Measurements from ENCODE around the gene ABHD12. TPM values are rescaled to one million over a fixed set of nuclear protein-coding genes. Genes with fewer than 3 reads are reported as not detected.
A peak's percentile ranks its signal among the peaks of the same experiment; 100 is the strongest.

The ABHD12 gene
- total RNA-seq, 4 donors from 2014 or later, result 41.6 to 75.8 (median 52.3) TPM

DNA sequence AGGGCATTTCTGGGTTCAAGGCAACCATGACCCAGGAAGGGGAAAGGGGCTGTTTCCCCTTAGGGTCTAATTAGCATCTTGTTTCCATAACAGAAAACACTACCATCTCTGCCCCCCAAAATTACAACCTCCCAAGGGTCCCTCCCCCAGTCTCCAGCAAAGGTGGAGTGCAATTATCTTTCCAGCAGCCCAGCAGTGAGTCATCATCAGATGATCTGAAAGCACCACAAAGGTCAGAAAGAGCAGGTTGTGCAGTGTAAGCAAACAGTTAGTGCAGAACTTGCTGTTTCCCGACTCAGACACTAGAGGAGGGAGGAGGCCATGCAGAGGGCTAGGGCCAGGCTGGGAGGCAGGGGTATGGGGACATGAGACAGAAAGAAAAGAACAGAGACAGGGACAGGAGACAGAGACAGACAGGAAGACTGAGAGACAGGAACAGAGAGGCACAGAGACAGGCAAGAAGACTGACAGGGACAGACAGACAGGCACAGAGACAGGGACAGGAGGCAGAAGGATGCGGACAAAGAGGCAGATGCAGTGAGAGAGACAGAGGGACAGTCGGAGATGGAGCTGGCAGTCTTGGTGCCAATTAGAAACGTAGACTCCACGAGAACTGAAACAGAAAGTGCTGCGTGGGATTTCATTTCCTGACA, 80.2 kb downstream of the ABHD12 start:
- 17% methylated on average over 6 of the region's 6 CpGs for WGBS
- H3K27me3 ChIP-seq, result no peaks in the 10 kb centered on the region
- DNase-seq (ENCODE audit: low spot score in 2 of 2), result peak; percentile 77 to 79
- peak overlapping the region; percentile 26 for H3K4me3 ChIP-seq
- TF ChIP-seq POLR2AphosphoS5 (IDR thresholded peaks at IDR 0.05) (no peak), POLR2A (IDR thresholded peaks at IDR 0.05) (peak in 1 of 2 donors; percentile 16), EP300 (IDR thresholded peaks at IDR 0.05) (no peak)
- TF ChIP-seq, protein P1, sequence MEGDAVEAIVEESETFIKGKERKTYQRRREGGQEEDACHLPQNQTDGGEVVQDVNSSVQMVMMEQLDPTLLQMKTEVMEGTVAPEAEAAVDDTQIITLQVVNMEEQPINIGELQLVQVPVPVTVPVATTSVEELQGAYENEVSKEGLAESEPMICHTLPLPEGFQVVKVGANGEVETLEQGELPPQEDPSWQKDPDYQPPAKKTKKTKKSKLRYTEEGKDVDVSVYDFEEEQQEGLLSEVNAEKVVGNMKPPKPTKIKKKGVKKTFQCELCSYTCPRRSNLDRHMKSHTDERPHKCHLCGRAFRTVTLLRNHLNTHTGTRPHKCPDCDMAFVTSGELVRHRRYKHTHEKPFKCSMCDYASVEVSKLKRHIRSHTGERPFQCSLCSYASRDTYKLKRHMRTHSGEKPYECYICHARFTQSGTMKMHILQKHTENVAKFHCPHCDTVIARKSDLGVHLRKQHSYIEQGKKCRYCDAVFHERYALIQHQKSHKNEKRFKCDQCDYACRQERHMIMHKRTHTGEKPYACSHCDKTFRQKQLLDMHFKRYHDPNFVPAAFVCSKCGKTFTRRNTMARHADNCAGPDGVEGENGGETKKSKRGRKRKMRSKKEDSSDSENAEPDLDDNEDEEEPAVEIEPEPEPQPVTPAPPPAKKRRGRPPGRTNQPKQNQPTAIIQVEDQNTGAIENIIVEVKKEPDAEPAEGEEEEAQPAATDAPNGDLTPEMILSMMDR (IDR thresholded peaks at IDR 0.05), result peak; percentile 3 to 39
- peaks cover 28% of the 10 kb centered on the region for H3K4me1 ChIP-seq
- no peaks in the 10 kb centered on the region for H3K9me3 ChIP-seq
- peak overlapping the region; percentile 86 for H3K27ac ChIP-seq
- H3K36me3 ChIP-seq, result peaks cover 37% of the 10 kb centered on the region

- H3K4me1 ChIP-seq, result peaks cover 28% of the 10 kb centered on the region
- peak overlapping the region; percentile 86 for H3K27ac ChIP-seq
- peak; percentile 77 to 80 for DNase-seq (ENCODE audit: low spot score in 2 of 2)
- peaks cover 31% of the 10 kb centered on the region for H3K36me3 ChIP-seq
- H3K4me3 ChIP-seq, result peak overlapping the region; percentile 26
- 33% methylated on average over 6 of the region's 18 CpGs for WGBS
- no peaks in the 10 kb centered on the region for H3K9me3 ChIP-seq
- TF ChIP-seq POLR2A (IDR thresholded peaks at IDR 0.05) (no peak), EP300 (IDR thresholded peaks at IDR 0.05) (no peak), POLR2AphosphoS5 (IDR thresholded peaks at IDR 0.05) (no peak)
- TF ChIP-seq, protein P1 (IDR thresholded peaks at IDR 0.05), result no peak
- H3K27me3 ChIP-seq, result no peaks in the 10 kb centered on the region
Measured at GRCh38 chr20:25309395-25310267, 81.0 kb downstream of the ABHD12 start.

DNA sequence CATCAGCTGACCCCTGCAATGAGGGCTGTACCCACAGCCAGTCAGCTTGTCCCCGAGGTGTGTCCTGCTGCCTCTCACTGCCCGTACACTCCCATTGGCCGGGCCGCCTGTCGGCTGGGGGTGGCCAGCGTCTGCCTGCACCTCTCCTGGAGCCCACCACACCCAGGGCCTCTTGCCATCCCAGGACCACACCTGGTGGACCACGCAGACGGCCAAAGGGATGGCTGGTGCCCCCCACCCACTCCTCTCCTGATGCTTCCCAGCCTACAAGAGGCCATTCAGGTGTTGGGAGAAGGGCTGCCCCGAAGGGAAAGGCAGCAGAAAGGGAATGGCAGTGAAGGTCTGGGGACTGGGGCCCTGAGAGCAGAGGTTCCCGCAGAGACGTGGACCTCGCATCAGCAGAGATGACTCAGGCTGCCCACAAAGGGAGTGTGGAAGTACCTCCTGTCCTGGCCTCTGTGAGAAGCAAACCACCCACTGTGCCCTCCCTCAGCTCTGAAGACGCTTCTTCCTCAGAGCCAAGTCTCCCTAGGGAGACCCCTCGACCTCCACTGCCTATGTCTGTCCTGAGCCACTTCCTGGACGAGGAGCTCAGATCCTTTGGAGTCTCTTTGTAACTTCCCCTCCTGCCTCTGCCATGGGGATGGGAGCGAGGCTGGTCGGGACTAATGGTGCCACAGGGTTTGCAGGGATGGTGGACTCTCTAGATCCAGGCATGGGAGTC, 81.8 kb downstream of the ABHD12 start:
- peaks cover 28% of the 10 kb centered on the region for H3K4me1 ChIP-seq
- peak overlapping the region; percentile 86 for H3K27ac ChIP-seq
- DNase-seq (ENCODE audit: low spot score in 2 of 2), result peak; percentile 66 to 76
- no peak overlapping the region for H3K4me3 ChIP-seq
- H3K27me3 ChIP-seq, result no peaks in the 10 kb centered on the region
- H3K9me3 ChIP-seq, result no peaks in the 10 kb centered on the region
- peaks cover 30% of the 10 kb centered on the region for H3K36me3 ChIP-seq
- WGBS, result 84% methylated on average over 8 of the region's 17 CpGs
- TF ChIP-seq POLR2A (IDR thresholded peaks at IDR 0.05) (no peak), POLR2AphosphoS5 (IDR thresholded peaks at IDR 0.05) (no peak), EP300 (IDR thresholded peaks at IDR 0.05) (no peak)
- TF ChIP-seq, protein P1 (IDR thresholded peaks at IDR 0.05), result no peak

DNA sequence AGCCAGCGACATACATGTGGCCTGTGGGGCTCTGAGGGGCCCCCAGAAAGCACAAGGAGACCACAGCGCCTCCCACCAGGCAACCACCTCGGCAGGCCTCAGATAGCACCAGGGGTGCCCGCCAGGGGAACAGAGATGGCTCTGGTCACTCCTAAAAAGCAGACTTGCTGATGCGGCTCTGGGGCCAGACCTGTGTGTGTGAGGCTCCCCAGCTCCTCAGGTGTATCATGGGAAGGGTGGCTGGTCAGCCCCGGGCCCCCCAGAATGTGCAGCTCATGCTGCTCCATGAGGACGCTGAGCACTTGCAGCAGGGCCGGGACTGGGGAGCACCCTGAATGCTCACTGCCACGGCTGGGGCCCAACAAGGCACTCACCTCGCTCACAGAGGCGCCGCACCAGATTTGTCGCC, 82.5 kb downstream of the ABHD12 start:
- peaks cover 35% of the 10 kb centered on the region for H3K36me3 ChIP-seq
- 89% methylated on average over 11 of the region's 13 CpGs for WGBS
- no peaks in the 10 kb centered on the region for H3K9me3 ChIP-seq
- peaks cover 28% of the 10 kb centered on the region for H3K4me1 ChIP-seq
- peak in 1 of 2 donors; percentile 57 for DNase-seq (ENCODE audit: low spot score in 2 of 2)
- no peak overlapping the region for H3K27ac ChIP-seq
- no peak for TF ChIP-seq POLR2A (IDR thresholded peaks at IDR 0.05)
- TF ChIP-seq, protein P1 (IDR thresholded peaks at IDR 0.05), result no peak
- TF ChIP-seq EP300 (IDR thresholded peaks at IDR 0.05), result no peak
- TF ChIP-seq POLR2AphosphoS5 (IDR thresholded peaks at IDR 0.05), result no peak
- H3K4me3 ChIP-seq, result no peak overlapping the region
- H3K27me3 ChIP-seq, result no peaks in the 10 kb centered on the region
